ENCODE measurements around the gene SDF2. TPM values are rescaled to one million over a fixed set of nuclear protein-coding genes. Genes with fewer than 3 reads are reported as not detected.
A peak's percentile ranks its signal among the peaks of the same experiment; 100 is the strongest.

Gene SDF2
- total and polyA plus RNA-seq, 9 of the 15 experiments (the other 6 are each of a cell fraction or from before 2014, with no cell fraction given): 41.2 to 132 (median 65.6) TPM

DNA sequence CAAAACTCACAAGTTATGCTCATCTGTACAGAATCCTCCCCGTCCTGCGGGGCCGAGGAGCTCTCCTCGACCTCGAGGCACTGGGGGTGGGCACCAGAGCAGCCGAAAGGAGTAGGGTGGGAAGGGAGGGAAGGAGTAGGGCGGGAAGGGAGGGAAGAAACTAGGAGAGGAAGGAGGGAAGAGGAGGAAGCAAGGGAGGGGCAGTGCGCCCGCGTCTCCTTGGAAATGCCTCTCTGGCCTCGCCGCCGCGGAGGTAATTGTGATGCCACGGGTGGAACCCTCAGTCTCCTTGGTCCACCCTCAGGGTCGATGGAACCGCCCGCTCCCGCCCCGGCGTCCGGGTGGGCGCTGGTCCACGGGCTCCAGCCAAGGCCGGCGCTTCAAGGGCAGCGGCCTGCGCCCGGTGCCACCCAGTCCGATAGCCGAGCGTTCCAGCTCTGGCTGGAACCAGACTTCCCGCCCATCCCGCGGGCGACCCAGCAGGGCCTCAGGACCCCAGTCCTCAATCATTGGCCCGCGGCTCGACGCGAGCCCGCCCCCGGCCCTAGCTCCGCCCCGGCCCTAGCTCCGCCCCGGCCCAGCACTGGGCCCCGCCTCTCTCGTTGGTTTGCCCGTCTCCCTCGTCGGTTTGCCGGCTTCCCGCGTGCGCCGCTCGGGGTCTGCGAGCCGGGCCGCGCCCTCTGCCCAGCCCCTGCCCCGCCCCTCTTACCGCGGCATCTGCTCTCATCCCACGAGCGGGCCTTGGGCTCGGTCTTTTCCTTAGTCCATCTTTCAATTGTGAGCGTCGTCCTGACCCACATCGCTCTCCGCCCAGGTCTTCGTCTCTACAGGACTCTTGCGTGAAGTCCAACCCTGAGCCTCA, 49.4 kb upstream of the SDF2 start (continued):
- TF ChIP-seq, protein P1, sequence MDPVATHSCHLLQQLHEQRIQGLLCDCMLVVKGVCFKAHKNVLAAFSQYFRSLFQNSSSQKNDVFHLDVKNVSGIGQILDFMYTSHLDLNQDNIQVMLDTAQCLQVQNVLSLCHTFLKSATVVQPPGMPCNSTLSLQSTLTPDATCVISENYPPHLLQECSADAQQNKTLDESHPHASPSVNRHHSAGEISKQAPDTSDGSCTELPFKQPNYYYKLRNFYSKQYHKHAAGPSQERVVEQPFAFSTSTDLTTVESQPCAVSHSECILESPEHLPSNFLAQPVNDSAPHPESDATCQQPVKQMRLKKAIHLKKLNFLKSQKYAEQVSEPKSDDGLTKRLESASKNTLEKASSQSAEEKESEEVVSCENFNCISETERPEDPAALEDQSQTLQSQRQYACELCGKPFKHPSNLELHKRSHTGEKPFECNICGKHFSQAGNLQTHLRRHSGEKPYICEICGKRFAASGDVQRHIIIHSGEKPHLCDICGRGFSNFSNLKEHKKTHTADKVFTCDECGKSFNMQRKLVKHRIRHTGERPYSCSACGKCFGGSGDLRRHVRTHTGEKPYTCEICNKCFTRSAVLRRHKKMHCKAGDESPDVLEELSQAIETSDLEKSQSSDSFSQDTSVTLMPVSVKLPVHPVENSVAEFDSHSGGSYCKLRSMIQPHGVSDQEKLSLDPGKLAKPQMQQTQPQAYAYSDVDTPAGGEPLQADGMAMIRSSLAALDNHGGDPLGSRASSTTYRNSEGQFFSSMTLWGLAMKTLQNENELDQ (CRISPR knock-in tag; IDR thresholded peaks at IDR 0.05; ENCODE audit: borderline replicate concordance): no peak; the same call in 1 of the 2 replicates
- no peak for TF ChIP-seq ASH1L (IDR thresholded peaks at IDR 0.05; ENCODE audit: borderline replicate concordance, low read depth, partially characterized antibody)
- TF ChIP-seq CCNT2 (IDR thresholded peaks at IDR 0.05; ENCODE audit: borderline replicate concordance, extremely low read depth, insufficient read length, low read depth, low read length): peak; percentile 87
- 0 out of 2 replicates have a peak, but pooled peaks have one; percentile 1 for TF ChIP-seq SPI1 (IDR thresholded peaks at IDR 0.05; ENCODE audit: borderline replicate concordance, low read depth, low read length)
- TF ChIP-seq, protein P2, sequence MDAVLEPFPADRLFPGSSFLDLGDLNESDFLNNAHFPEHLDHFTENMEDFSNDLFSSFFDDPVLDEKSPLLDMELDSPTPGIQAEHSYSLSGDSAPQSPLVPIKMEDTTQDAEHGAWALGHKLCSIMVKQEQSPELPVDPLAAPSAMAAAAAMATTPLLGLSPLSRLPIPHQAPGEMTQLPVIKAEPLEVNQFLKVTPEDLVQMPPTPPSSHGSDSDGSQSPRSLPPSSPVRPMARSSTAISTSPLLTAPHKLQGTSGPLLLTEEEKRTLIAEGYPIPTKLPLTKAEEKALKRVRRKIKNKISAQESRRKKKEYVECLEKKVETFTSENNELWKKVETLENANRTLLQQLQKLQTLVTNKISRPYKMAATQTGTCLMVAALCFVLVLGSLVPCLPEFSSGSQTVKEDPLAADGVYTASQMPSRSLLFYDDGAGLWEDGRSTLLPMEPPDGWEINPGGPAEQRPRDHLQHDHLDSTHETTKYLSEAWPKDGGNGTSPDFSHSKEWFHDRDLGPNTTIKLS (IDR thresholded peaks at IDR 0.05; ENCODE audit: borderline replicate concordance, low read depth): no peak
- no peak for TF ChIP-seq ZNF232 (CRISPR knock-in tag; IDR thresholded peaks at IDR 0.05)
- TF ChIP-seq, protein P3, sequence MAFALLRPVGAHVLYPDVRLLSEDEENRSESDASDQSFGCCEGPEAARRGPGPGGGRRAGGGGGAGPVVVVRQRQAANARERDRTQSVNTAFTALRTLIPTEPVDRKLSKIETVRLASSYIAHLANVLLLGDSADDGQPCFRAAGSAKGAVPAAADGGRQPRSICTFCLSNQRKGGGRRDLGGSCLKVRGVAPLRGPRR (CRISPR knock-in tag; IDR thresholded peaks at IDR 0.05): no peak
- TF ChIP-seq, protein P4, sequence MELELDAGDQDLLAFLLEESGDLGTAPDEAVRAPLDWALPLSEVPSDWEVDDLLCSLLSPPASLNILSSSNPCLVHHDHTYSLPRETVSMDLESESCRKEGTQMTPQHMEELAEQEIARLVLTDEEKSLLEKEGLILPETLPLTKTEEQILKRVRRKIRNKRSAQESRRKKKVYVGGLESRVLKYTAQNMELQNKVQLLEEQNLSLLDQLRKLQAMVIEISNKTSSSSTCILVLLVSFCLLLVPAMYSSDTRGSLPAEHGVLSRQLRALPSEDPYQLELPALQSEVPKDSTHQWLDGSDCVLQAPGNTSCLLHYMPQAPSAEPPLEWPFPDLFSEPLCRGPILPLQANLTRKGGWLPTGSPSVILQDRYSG (tag; conservative IDR thresholded peaks at IDR 0.05; ENCODE audit: low read depth): no peak
- no peak; the same call in 1 of the 2 replicates for TF ChIP-seq ZBTB1 (CRISPR knock-in tag; IDR thresholded peaks at IDR 0.05; ENCODE audit: borderline replicate concordance, low read depth)
- 0 out of 2 replicates have a peak, but pooled peaks have one; percentile 21 for TF ChIP-seq TOE1 (IDR thresholded peaks at IDR 0.05; ENCODE audit: borderline replicate concordance)
- TF ChIP-seq TOE1 (CRISPR knock-in tag; IDR thresholded peaks at IDR 0.05; ENCODE audit: borderline replicate concordance, low read depth): 0 out of 2 replicates have a peak, but pooled peaks have one; percentile 67
- TF ChIP-seq ARHGAP35 (IDR thresholded peaks at IDR 0.05; ENCODE audit: partially characterized antibody): no peak
- TF ChIP-seq SREBF1 (IDR thresholded peaks at IDR 0.05; ENCODE audit: borderline replicate concordance, low read depth, low read length): no peak
- TF ChIP-seq, protein P5, sequence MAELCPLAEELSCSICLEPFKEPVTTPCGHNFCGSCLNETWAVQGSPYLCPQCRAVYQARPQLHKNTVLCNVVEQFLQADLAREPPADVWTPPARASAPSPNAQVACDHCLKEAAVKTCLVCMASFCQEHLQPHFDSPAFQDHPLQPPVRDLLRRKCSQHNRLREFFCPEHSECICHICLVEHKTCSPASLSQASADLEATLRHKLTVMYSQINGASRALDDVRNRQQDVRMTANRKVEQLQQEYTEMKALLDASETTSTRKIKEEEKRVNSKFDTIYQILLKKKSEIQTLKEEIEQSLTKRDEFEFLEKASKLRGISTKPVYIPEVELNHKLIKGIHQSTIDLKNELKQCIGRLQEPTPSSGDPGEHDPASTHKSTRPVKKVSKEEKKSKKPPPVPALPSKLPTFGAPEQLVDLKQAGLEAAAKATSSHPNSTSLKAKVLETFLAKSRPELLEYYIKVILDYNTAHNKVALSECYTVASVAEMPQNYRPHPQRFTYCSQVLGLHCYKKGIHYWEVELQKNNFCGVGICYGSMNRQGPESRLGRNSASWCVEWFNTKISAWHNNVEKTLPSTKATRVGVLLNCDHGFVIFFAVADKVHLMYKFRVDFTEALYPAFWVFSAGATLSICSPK (IDR thresholded peaks at IDR 0.05; ENCODE audit: borderline replicate concordance): no peak
- no peak for TF ChIP-seq ZNF778 (CRISPR knock-in tag; IDR thresholded peaks at IDR 0.05)
- TF ChIP-seq FOXK2 (conservative IDR thresholded peaks at IDR 0.05 in 1 of 2, IDR thresholded peaks at IDR 0.05 in 1 of 2; ENCODE audit: low read depth in 2 of 2): no peak
- no peak for TF ChIP-seq XRCC3 (IDR thresholded peaks at IDR 0.05)
